ENCODE data around the gene CDX1.

CDX1 gene

GRCh38 chr5:150184990-150185912 is 18.7 kb downstream of the CDX1 start:
- no peak for DNase-seq

GRCh38 chr5:150186137-150186536 is 19.6 kb downstream of the CDX1 start:
- no peak for DNase-seq

- no peak for DNase-seq
These were observed 20.3 kb downstream of the CDX1 start for GRCh38 chr5:150186897-150187296.

- no peak for DNase-seq
These were observed 21.7 kb downstream of the CDX1 start for GRCh38 chr5:150188146-150188842.

GRCh38 chr5:150189326-150189725 is 22.7 kb downstream of the CDX1 start:
- no peak for DNase-seq

GRCh38 chr5:150189728-150190502 is 23.3 kb downstream of the CDX1 start, which contains the start of gene SLC6A7:
SLC6A7 (plus strand) TSS chr5:150190062; CDS start chr5:150190328, 266 bp downstream.
- DNase-seq = no peak

GRCh38 chr5:150190503-150190979 is 24.0 kb downstream of the CDX1 start:
- no peak for DNase-seq

- no peak for DNase-seq
These were observed 24.4 kb downstream of the CDX1 start for GRCh38 chr5:150190987-150191386.

- no peak for DNase-seq
These were observed 25.9 kb downstream of the CDX1 start for GRCh38 chr5:150192462-150192861.

- DNase-seq = no peak
These were observed 29.3 kb downstream of the CDX1 start for GRCh38 chr5:150195736-150196485.

GRCh38 chr5:150196514-150196913 is 29.9 kb downstream of the CDX1 start:
- DNase-seq = no peak

GRCh38 chr5:150196986-150197385 is 30.4 kb downstream of the CDX1 start:
- no peak for DNase-seq

- no peak for DNase-seq
These were observed 30.9 kb downstream of the CDX1 start for GRCh38 chr5:150197476-150197875.

- no peak for DNase-seq
These were observed 35.9 kb downstream of the CDX1 start for GRCh38 chr5:150202501-150202900.

GRCh38 chr5:150203832-150204589 is 37.4 kb downstream of the CDX1 start:
- no peak for DNase-seq

GRCh38 chr5:150204590-150204960 is 38.0 kb downstream of the CDX1 start:
- DNase-seq = no peak

- no peak for DNase-seq
These were observed 39.7 kb downstream of the CDX1 start for GRCh38 chr5:150206098-150206778.

- DNase-seq = no peak
These were observed 40.2 kb downstream of the CDX1 start for GRCh38 chr5:150206779-150207115.

- DNase-seq = no peak
These were observed 41.9 kb downstream of the CDX1 start for GRCh38 chr5:150208187-150209098.

- peak; percentile 21 for DNase-seq
These were observed 42.6 kb downstream of the CDX1 start for GRCh38 chr5:150209099-150209635.

Measured in effector CD8-positive, alpha-beta T cell (primary cell).